ENCODE results near the gene DYNC2H1.

Gene DYNC2H1

DNA sequence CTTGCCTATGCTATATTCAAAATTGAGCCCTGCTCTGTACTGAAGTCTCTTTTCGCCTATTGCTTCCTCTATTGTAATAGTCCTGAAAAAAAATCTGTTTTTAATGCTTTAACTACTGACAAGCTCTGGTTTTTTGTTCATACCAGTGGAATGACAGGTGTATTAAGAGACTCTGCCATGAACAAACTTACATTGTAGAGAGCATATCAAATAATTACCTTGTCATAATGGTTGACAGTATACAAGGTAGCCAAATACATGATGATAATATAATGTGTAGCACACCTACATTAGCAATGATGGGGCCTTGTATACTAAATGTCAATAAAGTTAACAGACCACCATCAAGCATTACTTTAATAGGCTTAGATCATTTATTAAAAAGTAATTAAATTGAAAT is 175.0 kb downstream of the DYNC2H1 start:
- no peak for DNase-seq (ENCODE audit: low read depth)

DNA sequence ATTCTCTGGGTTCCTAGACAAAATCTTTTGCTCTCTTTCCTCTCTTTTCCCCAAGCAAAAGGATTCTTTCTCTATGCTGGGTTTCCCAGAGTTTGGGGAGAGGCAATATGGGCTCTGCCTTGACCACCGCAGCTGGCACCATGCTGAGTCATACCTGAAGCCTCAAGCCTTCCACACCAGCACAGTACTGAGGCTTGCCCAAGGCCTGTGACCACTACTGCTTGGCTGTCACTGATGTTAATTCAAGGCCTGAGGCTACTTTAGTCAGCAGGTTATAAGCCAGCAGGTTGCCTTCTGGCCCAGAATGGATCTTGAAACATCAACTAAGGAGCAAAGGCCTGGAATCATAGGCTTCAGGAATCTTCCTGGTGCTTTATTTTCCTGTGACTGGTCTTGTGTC is 185.3 kb downstream of the DYNC2H1 start:
- DNase-seq (ENCODE audit: low read depth) = no peak

DNA sequence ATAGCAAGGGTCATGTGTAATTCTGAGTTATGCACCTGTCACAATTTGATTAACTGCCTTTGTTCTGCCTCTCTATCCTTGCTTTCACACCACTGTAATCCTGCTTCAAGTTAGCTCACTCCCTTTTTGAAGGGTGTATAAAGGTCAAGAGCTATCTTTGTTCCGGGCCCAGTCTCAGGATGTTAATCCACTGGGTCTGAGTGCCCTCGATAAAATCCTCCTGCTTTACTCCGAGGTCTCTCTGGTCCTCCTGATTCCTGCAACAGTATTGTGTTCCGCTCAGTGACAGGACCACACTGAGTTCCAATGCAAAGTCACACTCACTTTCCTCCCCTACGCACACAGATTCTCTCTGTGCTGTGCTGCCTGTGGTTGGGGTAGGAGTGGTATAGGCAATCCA is 186.5 kb downstream of the DYNC2H1 start:
- no peak for DNase-seq (ENCODE audit: low read depth)

DNA sequence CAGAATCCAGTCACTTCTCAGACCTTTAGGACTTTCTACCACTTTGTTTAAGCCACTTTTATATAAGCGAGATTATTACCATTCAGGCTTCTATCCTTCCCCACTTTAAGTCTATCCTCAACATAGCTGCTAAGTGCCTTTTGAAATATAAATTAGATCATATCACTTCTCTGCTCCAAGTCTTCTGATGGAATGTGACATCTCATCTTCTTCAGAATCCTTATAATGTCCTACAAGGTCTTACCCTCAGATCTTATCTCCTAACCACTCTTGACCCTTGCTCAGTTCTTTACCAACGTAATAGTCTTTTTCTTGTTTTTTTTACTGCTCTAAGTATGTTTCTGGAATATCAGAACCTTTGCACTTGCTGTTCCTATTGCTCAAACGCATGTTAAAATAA is 188.7 kb downstream of the DYNC2H1 start:
- DNase-seq (ENCODE audit: low read depth) = no peak

DNA sequence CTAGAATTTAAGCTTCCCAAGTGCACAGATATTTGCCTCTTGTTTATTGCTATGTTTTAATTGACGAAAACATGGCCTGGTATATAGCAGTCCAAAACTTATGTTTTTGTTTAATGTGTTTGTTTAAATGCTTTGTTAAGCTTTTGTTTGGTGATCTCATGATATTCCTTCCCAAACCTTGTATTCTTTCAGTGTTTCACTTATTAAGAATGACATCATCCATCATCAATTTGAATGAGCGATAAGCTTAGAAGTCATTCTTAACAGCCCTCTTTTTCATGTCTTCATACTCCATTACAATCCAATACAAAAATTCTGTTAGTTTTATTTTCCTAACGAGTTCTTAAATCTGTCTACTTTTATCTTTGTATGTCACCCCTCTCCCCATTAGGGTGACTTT is 206.0 kb downstream of the DYNC2H1 start:
- DNase-seq (ENCODE audit: low read depth) = no peak

DNA sequence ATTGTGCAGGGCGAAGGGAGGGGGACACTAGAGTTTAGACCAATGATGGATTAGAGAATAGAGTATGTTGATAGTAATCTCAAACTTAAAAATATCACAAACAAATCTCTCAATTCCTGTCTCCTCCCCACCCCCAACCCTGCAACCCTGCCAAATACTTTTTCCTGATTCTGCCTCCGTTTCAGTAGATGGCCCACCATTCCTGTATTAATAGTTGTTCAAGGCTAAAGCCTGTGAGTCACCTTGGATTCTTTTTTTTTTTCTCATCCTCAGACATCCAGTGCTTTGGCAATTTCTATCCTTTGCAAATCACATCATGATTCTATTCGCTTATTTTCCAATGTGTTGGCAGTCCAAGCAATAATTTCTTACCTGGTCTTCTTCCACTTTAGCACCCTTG is 207.9 kb downstream of the DYNC2H1 start:
- DNase-seq (ENCODE audit: low read depth) = no peak

DNA sequence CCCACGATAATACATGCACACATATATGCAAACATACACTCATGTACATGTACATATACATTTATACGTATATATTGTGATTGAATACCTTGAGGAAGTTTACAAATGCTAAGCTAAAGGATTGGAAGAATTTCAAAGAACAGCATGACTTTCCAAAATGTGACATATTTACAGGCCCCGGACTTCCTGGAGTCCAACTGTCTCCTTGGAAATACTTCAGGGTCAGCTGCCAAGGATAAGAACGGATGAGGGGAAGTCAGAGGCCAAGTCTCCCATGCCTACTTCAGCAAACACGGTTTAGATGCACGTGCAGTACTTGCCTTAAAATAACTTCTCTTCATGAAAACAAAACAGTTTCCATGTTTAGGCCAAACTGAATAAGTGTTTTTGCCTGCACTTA is 213.6 kb downstream of the DYNC2H1 start:
- DNase-seq (ENCODE audit: low read depth) = no peak

DNA sequence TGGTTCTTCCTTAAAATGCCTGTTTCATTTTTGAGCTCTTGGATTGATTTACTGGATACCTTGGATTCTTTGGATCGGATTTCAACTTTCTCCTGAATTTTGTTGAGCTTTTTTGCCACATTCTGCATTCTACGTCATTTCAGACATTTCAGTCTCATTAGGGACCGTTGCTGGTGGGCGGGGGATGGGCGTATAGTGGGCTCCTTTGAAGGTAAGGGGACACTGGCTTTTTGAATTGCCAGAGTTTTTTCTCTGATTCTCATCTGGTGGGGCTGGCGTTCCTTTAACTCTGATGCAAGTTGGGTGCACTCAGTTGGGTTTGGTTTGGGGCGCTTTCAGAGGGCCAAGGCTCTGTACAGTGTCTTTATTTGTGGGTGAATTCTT is 216.5 kb downstream of the DYNC2H1 start:
- no peak for DNase-seq (ENCODE audit: low read depth)

DNA sequence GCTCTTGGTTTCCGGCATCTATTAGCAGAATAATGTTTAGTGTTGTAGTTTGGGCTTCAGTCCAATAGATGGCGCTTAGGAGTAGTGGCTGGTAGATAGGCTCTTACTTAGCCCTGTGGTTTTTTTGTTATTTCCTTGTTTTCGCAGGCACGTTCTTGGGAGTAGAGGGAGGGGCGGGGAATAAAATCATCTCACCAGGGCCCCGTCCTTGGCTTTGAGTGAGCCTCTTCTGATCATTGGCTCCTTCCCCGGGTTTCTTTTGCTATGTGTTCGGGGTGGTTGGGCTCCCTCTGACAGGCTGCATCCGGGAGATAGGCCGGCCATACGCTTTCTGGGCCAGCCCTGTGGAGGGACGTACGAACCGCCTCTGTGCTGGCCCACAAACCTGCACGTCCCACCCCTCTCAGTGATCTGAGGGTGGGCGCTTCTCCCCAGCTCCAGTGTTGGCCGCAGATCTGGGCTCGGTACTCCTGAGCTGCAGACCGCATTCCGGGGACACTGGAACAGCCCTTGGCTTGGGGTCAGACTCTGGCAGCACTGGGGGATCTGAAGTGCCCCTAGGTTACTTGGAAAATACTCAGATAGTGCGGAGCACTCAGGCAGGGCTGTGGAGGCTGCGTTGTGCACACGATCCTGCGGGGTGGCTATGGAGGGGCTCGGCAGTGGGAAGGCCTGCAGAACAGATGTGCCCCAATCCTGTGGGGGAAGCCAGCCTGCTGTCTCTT is 217.0 kb downstream of the DYNC2H1 start:
- DNase-seq (ENCODE audit: low read depth) = peak; percentile 35

DNA sequence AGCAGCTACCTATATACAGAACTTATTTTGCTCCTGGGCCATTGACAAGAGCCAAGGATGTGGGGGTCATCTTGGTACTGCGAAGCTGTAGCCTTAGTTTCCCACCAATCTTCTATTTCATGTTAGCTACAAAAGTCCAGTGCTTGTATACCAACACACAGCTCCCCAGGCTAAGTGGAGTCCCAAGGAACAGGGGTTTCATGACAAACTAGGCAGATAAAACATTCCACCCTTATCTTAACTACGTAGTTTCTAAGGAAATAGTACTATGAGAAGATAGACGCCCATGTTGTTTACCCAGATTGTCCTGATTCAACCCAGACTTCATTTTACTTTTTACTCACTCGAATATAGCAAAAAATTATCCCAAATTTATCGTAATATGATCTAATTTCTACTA is 218.5 kb downstream of the DYNC2H1 start:
- DNase-seq (ENCODE audit: low read depth) = no peak

DNA sequence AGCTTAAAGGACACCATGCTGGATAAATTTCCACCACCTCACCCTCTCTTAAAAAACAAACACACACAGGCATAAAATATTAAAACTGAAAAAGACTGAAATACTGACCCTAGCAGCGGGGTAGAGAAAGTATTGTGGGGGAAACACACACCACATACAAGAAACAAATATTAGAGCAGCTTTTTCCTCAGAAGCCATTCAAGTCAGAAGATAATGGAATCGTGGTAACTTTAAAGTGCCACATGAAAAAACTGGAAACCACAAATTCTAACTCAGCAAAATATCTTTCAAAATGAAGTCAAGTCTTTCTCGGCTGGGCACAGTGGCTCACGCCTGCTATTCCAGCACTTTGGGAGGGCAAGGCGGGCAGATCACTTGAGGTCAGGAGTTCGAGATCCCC is 223.2 kb downstream of the DYNC2H1 start:
- no peak for DNase-seq (ENCODE audit: low read depth)

DNA sequence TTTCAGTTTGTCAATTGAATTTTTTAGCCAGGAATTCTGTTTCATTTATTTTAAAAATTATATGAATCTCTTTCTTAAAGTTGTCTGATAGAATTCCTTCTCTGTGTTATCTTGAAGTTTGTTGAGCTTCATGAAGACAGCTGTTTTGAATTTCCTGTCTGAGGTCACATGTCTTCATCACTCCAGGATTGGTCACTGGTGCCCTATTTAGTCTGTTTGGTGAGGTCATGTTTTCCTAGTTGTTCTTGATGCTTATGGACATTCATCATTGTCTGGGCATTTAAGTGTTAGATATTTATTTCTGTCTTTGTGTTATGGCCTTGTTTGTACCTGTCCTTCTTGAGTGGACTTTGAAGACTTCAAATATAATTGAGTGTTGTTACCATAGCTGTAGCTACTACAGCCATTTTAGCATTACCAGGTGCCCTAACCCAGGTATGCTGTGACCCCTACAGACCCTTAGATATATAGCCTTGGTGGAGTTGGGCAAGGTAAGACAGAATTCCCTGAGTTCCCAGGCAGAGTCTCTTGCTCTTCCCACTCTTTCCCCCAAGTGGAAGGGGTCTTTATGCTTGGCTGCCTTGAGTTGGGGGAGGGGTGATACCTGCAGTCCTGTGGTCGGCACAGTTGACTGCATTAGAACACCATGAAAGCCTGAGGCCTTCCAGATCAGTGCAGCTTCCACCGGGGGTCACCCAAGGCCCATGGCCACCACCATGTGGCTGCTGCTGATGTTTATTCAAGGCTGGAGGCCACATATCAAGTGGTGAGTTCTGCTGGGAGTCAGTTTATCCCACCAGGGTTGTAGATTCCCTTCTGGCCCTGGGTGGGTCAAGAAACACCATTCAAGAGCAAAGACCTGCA is 229.6 kb downstream of the DYNC2H1 start:
- peak; percentile 14 for DNase-seq (ENCODE audit: low read depth)

DNA sequence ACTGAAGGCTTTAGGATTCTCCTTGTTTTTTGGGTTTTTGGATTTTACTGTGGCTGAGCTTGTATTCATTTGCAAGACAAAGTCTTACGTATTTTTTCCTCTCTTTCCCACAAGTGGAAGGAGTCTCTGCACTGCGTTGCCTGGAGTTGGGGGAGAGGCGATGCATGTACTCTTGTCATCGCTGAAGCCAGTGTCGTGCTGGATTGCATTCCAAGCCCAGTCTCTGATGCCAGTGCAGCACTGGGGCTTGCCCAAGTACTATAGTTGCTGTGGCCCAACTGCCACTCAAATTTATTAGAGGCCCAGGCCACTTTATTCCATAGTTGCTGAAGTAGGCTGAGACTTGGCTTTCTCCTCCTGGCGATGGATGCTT is 230.2 kb downstream of the DYNC2H1 start:
- DNase-seq (ENCODE audit: low read depth) = no peak

DNA sequence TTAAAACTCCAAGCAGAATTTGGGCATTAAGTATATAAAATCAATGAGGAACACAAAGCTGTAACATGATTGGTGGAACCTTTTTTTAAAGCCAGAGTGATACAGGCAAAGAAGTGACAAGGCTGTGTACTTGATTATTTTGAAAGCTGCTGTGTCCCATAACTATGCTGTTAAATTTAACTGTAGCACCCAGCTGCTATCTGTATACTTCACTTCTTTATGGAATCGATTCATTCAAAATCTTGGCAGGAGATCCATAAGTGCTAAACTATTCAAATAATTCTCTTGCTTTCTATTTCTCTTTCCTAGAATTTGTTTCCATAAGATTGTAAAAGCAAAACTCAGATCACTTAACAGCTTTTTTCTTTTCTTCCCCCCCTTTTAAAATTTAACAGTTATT is 231.7 kb downstream of the DYNC2H1 start:
- no peak for DNase-seq (ENCODE audit: low read depth)

DNA sequence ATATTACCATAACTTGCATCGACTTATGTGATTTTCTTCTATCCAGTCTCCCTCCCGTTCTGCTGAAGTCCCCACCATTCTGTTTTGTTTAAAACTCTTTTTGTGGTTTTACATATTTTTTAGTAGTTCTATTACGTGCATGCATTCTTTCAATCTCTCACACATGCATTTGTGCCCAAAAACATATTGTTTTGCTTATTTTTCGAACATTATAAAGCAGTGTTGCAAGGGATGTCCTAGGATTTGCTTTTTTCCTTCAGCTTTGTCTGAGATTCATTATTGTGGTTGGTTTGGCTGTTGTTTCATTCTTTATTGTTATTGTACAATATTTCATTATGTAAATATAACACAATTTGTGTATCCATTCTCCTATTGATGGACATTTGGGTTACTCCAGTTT is 235.7 kb downstream of the DYNC2H1 start:
- DNase-seq (ENCODE audit: low read depth) = no peak

DNA sequence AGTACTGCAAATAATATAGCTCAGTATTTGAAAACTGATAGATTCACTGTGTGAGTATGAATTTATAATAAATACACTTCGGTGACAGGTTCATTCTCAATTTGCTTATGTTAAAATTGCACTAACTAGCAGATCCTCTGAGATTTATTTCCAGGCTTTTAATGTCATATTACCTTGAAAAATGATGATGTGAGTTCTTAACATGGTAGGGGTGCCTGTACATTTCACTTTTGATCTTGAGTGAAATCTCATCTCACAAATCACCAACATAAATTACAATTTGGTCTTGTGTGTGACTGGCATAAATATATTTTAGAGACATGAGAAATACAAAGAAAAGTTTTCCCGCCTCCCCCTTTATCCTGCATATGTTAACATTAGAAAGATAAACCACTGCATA is 240.4 kb downstream of the DYNC2H1 start:
- no peak for DNase-seq (ENCODE audit: low read depth)

DNA sequence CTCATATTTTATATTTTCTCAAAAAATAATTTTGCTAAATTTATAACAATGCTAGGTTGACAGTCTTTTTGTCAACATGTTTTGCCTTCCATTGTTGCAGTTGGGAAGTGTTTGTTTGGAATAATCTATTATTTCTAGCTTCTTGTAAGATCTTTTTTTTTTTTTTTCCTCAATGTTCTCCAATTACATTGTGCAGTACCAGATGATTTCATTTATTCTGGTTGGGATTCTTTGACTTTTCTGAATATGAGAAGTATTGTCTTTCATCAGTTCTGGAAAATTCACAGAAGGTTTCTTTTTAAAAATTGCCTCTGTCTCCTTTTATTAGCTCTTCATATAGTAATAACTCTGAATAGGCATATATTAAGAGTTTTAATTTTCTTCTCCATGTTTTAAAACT is 245.4 kb downstream of the DYNC2H1 start:
- no peak for DNase-seq (ENCODE audit: low read depth)

DNA sequence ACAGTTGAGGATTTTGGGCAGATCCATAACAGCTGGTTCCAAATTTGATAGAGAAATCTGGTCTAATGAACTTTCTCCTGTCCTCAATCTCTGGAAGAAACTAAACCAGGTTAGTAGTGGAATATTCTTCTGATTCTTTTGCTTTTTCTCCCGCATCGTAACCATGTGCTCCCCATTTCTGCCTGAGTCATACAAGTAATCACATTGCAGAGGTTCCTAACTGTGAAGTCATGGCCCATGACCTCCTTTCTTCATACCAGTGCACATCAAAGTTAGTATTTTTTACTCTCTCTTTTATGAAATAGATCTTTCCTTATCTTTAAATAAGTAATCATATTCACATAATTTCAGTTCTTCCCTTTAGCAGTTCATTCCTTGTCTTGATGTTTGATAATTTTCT is 249.0 kb downstream of the DYNC2H1 start:
- DNase-seq (ENCODE audit: low read depth) = peak; percentile 40

DNA sequence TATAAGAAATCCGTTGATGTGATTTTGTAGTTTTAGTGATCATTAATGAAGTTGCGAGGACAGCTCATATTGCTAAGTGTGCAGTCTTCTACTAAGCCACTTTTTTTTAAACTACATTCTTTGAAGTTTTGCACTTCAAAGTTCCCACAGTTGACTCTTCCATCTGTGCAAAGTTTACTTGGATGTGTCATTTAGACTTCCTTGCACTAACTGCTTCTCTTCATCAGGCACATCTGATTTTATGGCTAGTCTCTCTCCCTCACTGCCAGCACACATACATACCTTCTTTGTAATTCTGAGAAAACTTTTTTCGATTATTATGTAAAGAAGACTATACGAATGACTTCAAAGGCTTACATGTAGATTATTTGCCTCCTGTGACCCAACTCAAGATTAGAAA is 250.0 kb downstream of the DYNC2H1 start:
- DNase-seq (ENCODE audit: low read depth) = peak; percentile 14

DNA sequence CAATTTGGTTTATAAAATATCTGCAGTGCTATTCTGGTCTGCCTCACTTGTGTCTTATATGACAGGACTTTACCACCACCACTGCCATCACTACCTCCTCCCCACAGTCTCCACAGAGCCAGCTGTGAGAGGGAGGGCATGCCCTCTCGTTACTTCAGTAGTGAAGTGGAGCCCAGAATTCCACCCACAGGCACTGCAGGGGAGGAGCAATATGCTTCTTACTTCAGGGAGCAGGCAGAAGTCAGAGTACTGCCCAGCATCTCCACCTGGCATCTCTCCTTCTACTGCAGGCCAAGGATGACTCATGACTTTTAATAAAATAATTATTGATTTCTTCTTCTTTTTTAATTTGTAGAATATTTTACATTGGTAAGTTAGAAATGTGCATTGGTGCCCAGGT is 255.5 kb downstream of the DYNC2H1 start:
- DNase-seq (ENCODE audit: low read depth) = no peak

DNA sequence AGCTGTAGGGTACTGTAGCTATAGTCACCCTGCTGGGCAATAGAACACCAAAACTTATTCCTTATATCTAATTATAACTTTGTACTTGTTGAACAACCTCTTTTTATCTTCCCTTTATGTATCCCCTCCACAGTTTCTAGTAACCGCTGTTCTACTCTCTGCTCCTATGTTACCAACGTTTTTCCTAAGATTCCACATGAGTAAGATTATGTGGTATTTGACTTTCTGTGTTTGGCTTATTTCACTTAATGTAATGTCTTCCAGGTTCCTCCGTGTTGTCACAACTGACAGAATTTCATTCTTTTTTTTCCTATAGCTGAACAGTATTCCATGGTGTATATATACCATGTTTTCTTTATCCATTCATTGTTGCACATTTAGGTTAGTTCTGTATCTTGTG is 258.4 kb downstream of the DYNC2H1 start:
- DNase-seq (ENCODE audit: low read depth) = no peak

DNA sequence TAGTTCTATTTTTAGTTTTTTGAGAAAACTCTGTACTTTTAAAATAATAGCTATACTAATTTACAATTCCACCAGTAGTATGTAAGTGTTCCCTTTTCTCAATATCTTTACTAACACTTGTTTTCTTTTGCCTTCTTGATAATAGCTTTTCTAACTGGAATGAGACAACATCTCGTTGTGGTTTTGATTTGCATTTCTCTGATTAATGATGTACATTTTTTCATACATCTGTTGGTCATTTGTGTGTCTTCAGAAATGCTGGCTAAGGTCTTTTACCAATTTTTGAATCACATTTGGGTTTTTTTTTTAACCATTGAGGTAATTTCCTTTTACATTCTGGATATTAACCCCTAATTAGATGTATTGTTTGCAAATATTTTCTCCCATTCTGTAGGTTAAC is 258.9 kb downstream of the DYNC2H1 start:
- no peak for DNase-seq (ENCODE audit: low read depth)

DNA sequence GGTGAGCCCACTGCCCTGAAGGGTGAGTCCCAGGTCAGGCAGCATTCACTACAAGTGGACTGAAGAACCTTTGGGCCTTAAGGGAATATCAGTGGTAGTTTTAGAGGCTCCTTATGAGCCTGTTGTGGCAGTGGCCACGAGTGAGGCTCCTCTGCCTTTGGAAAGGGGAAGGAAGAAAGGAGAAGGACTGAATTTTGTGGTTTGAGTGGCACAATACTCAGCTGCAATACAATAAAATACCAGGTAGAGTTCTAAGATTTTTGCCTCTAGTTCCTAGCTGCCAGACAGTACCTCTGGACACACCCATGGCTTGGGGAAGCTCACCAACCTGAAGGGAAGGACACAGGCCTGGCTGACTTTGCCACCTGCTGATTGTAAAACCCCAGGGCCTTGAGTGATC is 260.9 kb downstream of the DYNC2H1 start:
- DNase-seq (ENCODE audit: low read depth) = no peak

DNA sequence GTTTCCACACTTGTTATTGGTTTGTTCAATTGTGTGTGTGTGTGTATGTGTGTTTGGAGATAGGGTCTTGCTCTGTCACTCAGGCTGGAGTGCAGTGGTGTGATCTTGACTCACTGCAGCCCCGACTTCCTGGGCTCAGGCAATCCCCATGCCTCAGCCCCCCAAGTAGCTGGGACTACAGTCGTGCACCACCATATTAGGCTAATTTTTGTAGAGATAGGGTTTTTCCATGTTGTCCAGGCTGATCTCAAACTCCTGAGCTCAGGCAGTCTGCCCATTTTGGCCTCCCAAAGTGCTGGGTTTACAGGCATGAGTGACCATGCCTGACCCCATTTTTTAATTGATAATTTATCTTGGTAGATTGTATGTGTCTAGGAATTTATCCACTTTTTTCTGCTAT is 263.7 kb downstream of the DYNC2H1 start:
- DNase-seq (ENCODE audit: low read depth) = no peak
